H1 (cell line): ENCODE results near the gene LPCAT1. TPM values are rescaled to one million over a fixed set of nuclear protein-coding genes. Genes with fewer than 3 reads are reported as not detected.

Experiments
- microRNA-seq, 2 experiments: library from miRNA; unstranded; fragments of <30 nt; microRNA quantifications; one replicate each; pipeline versions ENCODE4 to v1.2.0, GENCODE V29; 2016 to 2020; ENCODE audit warnings: borderline microRNAs expressed in 2 of 2, borderline number of aligned reads in 2 of 2, borderline replicate concordance in 1 of 2
- polyA plus RNA-seq, 7 experiments: library from polyadenylated mRNA; depleted of rRNA in 3 of 7; stranded (reverse) in 5 of 7; unstranded in 2 of 7; fragments of >200 nt in 5 of 7; fragments of 200-250 nt in 2 of 7; gene quantifications; 1 replicate in 5 of 7; 2 replicates in 1 of 7; 4 replicates in 1 of 7; pipeline versions ENCODE4 v1.2.1 to v1.2.3, GENCODE V29; 2011 to 2013; ENCODE audit warnings: missing spikeins in 2 of 7, mixed read lengths in 2 of 7
- small RNA-seq: library from polyadenylated mRNA; stranded (forward); fragments of <200 nt; extraction: miRNeasy Mini kit (QIAGEN cat#:217004); gene quantifications from one replicate; pipeline ENCODE3, GENCODE V24; 2013; ENCODE audit not compliant: insufficient read depth
- total RNA-seq: library from RNA; stranded (reverse); fragmentation: NEBNext Ultra II Directional; extraction: Animal tissue kit (Norgen Biotek cat#: 25700); gene quantifications from 2 replicates; pipeline ENCODE4 v1.2.1, GENCODE V29; 2021

The LPCAT1 gene
- total and polyA plus RNA-seq, 2 of the 8 experiments (the other 6 are each of a cell fraction or from before 2014, with no cell fraction given) = 107 to 260 TPM

Small RNA genes within 50 kb of the gene (microRNA-seq; reads per million reads assigned to microRNA genes)
- gene MIR6075 = 0 reads per million in 2 experiments

Small RNA genes within 50 kb of the gene (small RNA-seq; reads per million reads assigned to genes)
- not detected for gene MIR6075

Other genes with a start within 250 kb of the LPCAT1 start
- 21.0 and 23.1 TPM in 2 replicates for gene TERT, start 228.9 kb downstream of the LPCAT1 start, total RNA-seq
- 13.1 and 23.0 TPM in 2 replicates for gene TERT, start 228.9 kb downstream of the LPCAT1 start, polyA plus RNA-seq (2011; rRNA removed)
- gene CLPTM1L, start 178.9 kb downstream of the LPCAT1 start, total RNA-seq = 102 and 109 TPM in 2 replicates
- 119 and 122 TPM in 2 replicates for gene CLPTM1L, start 178.9 kb downstream of the LPCAT1 start, polyA plus RNA-seq (2011; rRNA removed)
- 0.46 and 0.48 TPM in 2 replicates for gene SLC6A3, start 78.5 kb downstream of the LPCAT1 start, total RNA-seq
- gene SLC6A3, start 78.5 kb downstream of the LPCAT1 start, polyA plus RNA-seq (2011; rRNA removed) = 0.86 and 0.91 TPM in 2 replicates